ENCODE measurements around the gene ZNF496. TPM values are rescaled to one million over a fixed set of nuclear protein-coding genes. Genes with fewer than 3 reads are reported as not detected.

ZNF496 gene
- total and polyA plus RNA-seq, 5 donors: 7.9 to 19.5 (median 17.2) TPM

DNA sequence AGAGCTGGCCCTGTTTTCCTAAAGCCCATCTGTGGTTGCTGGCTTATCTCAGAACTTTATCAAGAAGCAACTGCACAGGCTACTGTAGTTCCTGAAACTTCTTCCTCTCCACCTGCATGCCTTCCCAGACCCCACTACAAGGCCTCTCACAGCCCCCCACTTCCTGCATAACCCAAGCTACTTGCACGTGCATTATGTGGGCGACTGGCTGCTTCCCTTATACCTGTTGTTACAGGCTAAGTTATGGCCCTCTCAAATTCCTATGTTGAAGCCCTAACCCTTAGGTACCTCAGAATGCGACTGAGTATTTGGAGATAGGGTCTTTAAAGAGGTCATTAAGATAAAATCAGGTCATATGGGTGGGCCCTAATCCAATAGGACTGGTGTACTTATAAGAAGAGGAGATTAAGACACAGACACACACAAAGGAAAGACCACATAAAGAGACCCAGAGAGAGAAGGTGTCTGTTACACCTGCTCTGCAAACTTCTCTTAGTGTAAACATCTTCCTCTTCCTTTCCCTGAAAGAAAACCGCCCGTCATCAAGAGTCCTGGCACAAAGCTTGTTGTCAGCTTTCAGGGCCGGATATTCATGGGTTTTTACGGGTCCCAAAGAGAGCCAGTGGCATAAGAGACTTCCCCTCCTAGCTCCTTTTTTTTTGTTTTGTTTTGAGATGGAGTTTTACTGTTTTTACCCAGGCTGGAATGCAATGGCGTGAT, 5.1 kb downstream of the ZNF496 start:
- H3K4me3 ChIP-seq (ENCODE audit: low read length): no peak overlapping the region
- no peaks in the 10 kb centered on the region for H3K27me3 ChIP-seq (ENCODE audit: control insufficient read depth, insufficient read depth)
- no peak for ATAC-seq
- H3K9me3 ChIP-seq (ENCODE audit: control insufficient read depth, low read length): no peaks in the 10 kb centered on the region
- DNase-seq: no peak
- 77% methylated on average over 8 of the region's 8 CpGs for WGBS
- no peak overlapping the region for H3K27ac ChIP-seq (ENCODE audit: low read length)
- intact Hi-C loops (cut with DNase I): no loop called here
- H3K4me1 ChIP-seq (ENCODE audit: control insufficient read depth, insufficient read depth, low read length): peaks cover 4% of the 10 kb centered on the region

DNA sequence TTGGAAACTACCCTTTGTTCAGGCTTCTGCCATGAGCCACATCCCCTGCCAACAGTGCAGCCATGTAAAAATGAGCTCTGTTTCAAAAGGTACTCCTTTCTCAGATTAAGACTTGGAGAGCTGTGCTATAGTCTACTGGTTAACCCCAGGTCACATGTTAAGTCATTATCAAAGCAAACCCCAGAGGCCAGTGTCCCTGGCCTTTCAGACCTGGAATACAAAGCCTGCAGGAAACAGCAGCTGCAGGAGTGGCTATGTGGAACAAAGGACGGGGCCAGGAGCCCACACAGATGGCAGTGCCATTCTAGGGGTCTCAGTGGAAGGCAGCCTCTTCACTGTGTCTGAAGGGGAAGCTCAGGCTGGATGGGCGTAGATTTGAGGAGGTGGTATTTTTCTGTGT, 6.7 kb downstream of the ZNF496 start:
- no peak overlapping the region for H3K4me3 ChIP-seq (ENCODE audit: low read length)
- DNase-seq (no peak), ATAC-seq (peak in 1 of 2 donors; percentile 8)
- H3K27ac ChIP-seq (ENCODE audit: low read length): no peak overlapping the region
- WGBS: 83% methylated on average over 2 of the region's 2 CpGs
- no peaks in the 10 kb centered on the region for H3K4me1 ChIP-seq (ENCODE audit: control insufficient read depth, insufficient read depth, low read length)
- H3K27me3 ChIP-seq (ENCODE audit: control insufficient read depth, insufficient read depth): no peaks in the 10 kb centered on the region
- no peaks in the 10 kb centered on the region for H3K9me3 ChIP-seq (ENCODE audit: control insufficient read depth, low read length)
- intact Hi-C loops (cut with DNase I): no loop called here

DNA sequence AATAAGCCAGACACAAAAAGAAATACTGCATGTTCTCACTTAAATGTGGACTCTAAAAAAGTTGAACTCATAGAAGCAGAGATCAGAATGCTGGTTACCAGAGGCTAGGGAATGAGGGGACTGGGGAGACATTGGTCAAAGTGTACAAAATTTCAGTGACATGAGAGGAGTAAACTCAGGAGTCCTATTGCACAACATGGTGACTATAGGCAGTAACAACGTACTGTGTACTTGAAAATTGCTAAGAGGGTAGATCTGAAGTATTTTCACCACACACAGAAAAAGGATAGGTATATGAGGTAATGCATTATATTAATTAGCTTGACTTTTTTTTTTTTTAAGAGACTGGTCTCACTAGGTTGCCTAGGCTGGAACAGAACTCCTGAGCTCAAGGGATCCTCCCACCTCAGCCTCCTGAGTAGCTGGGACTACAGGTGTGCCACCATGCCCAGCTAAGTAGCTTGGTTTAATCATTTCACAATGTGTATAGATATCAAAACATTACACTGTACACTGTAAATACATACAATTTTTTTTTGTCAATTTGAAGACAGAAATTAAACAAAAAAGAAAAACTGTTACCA, 7.4 kb downstream of the ZNF496 start:
- Histone ChIP-seq H3K27me3 (ENCODE audit: control insufficient read depth, insufficient read depth) (no peaks in the 10 kb centered on the region), H3K4me3 (ENCODE audit: low read length) (no peak overlapping the region), H3K27ac (ENCODE audit: low read length) (no peak overlapping the region), H3K9me3 (ENCODE audit: control insufficient read depth, low read length) (no peaks in the 10 kb centered on the region), H3K4me1 (ENCODE audit: control insufficient read depth, insufficient read depth, low read length) (no peaks in the 10 kb centered on the region)
- DNase-seq (no peak), ATAC-seq (no peak)
- WGBS: 85% methylated on average over 1 of the region's 1 CpG
- intact Hi-C loops (cut with DNase I): no loop called here

DNA sequence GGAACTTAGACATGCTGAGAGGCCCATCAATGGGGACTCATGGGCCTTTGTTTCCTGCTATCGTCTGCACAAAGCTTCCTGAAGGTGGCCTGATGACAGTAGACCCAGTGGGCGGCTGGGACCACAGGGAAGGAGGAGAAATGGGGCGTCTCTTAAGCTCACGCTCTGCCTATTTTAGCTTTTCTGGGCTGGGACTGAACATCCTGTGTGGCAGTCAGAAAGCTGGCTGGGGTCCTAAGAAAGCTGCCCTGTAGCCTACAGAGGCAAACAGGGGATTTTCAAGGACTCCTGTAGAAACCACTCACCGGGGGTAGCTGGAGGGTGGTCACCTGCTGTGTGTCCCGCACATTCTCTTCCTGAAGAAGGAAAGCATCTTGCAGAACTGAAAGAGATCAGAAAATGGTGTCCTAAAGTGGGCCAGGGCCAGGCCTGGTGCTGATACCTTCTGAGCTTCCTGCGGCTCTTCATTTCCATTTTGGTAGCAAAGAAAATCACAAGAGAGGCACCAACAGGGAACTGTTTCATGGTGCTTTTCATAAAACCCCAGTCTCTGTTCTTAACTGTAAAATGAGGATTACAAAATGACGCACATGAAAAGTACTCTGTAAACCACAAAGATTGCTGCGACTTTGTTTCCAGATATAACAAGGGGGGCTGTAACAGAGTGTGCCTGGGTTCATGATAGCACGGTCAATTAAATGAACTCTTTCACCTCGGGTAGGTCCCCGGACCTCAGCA, 8.6 kb downstream of the ZNF496 start:
- H3K4me3 ChIP-seq (ENCODE audit: low read length): no peak overlapping the region
- no peaks in the 10 kb centered on the region for H3K27me3 ChIP-seq (ENCODE audit: control insufficient read depth, insufficient read depth)
- intact Hi-C loops (cut with DNase I): no loop called here
- no peaks in the 10 kb centered on the region for H3K4me1 ChIP-seq (ENCODE audit: control insufficient read depth, insufficient read depth, low read length)
- DNase-seq (no peak), ATAC-seq (peak in 1 of 2 donors; percentile 70)
- H3K9me3 ChIP-seq (ENCODE audit: control insufficient read depth, low read length): no peaks in the 10 kb centered on the region
- WGBS: 76% methylated on average over 12 of the region's 12 CpGs
- H3K27ac ChIP-seq (ENCODE audit: low read length): no peak overlapping the region

DNA sequence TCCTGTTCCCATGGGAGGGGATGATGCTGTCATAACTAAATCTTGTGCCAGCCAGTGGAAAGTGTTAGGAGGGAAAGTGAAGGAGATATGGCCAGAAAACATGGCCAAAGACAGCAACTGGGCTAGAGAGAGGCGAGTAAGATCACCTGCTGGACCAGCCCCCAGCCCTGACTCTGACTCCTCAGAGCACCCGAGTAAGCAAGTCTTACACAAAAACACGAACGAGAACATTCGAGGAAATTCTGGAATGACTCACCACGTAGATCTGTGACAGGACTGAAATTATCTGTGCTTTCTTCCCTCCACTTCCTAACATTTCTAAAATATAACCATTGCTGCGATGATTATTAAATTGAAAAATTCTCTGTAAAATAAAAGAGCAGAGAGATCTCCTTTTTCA, 9.2 kb downstream of the ZNF496 start:
- intact Hi-C loops (cut with DNase I): no loop called here
- H3K27me3 ChIP-seq (ENCODE audit: control insufficient read depth, insufficient read depth): no peaks in the 10 kb centered on the region
- no peaks in the 10 kb centered on the region for H3K4me1 ChIP-seq (ENCODE audit: control insufficient read depth, insufficient read depth, low read length)
- no peak for DNase-seq
- H3K27ac ChIP-seq (ENCODE audit: low read length): no peak overlapping the region
- ATAC-seq: peak in 1 of 2 donors; percentile 43
- no peak overlapping the region for H3K4me3 ChIP-seq (ENCODE audit: low read length)
- H3K9me3 ChIP-seq (ENCODE audit: control insufficient read depth, low read length): no peaks in the 10 kb centered on the region
- 71% methylated on average over 7 of the region's 7 CpGs for WGBS

DNA sequence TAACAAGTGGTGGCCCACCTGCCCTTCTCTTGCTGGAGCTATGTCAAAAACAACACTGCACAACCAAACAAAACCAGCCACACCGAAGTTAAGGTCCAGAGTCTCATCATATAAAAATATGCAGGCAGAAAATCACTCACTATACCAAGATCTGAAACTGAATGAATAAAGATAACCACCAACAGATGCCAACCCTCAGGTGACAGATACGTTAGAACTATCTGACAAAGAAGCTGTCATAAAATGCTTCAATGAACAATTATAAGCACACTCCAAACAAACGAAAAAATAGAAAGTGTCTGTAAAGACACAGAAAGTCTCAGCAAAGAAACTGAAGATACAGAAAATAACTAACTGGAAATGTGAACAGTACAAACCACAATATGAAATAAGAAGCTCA, 14.0 kb downstream of the ZNF496 start:
- DNase-seq (no peak), ATAC-seq (no peak)
- no peak overlapping the region for H3K27ac ChIP-seq (ENCODE audit: low read length)
- no peaks in the 10 kb centered on the region for H3K4me1 ChIP-seq (ENCODE audit: control insufficient read depth, insufficient read depth, low read length)
- no peak overlapping the region for H3K4me3 ChIP-seq (ENCODE audit: low read length)
- 85% methylated on average over 3 of the region's 3 CpGs for WGBS
- no peaks in the 10 kb centered on the region for H3K9me3 ChIP-seq (ENCODE audit: control insufficient read depth, low read length)
- intact Hi-C loops (cut with DNase I): no loop called here
- H3K27me3 ChIP-seq (ENCODE audit: control insufficient read depth, insufficient read depth): no peaks in the 10 kb centered on the region

DNA sequence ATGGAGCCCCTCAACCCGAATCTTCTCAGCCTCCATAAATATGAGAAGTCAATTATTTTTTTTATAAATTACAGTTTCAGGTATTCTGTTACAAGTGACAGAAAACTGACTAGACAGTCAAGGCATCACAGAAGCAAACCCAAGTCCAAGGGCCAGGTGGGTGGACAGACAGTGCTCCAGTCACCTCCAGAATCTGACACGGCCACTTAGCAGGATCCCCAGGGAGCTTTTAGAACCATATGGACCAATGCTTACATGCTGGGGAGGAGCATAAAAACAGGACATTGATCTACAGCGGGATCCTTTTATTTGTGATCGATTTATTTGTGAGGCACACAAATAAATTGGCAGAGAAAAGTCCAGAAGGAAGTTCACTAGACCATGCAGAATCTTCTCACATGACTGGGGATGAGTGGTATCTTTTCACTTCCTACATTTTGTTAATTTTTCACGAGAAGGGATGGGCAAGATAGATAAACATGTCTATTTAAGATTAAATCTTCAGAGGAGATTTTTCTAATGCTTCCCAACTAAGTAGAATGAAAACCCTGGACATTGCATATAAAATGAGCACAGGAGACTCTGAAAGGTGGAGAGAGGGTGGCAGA, 15.0 kb downstream of the ZNF496 start:
- no peak overlapping the region for H3K27ac ChIP-seq (ENCODE audit: low read length)
- H3K27me3 ChIP-seq (ENCODE audit: control insufficient read depth, insufficient read depth): no peaks in the 10 kb centered on the region
- DNase-seq: no peak
- H3K4me3 ChIP-seq (ENCODE audit: low read length): no peak overlapping the region
- intact Hi-C loops (cut with DNase I): no loop called here
- no peak for ATAC-seq
- 87% methylated on average over 5 of the region's 5 CpGs for WGBS
- no peaks in the 10 kb centered on the region for H3K9me3 ChIP-seq (ENCODE audit: control insufficient read depth, low read length)
- H3K4me1 ChIP-seq (ENCODE audit: control insufficient read depth, insufficient read depth, low read length): no peaks in the 10 kb centered on the region

DNA sequence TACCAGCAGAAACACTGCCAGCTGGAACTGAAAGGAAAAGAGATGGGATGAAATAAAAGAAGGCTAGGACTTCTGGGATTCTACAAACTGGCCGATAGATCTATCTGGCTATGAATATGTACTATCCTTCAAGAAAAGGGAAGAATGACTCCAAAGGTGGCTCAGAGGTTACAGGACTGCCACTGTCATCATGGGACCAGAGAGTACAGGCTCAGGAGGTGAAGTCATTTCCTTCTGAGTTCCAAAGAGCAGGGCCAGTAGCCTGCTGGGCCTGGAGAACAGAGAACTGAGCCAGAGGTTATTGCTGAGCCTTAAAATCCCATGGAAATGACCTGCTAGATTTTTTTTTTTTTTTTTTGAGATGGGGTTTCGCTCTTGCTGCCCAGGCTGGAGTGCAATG, 27.6 kb downstream of the ZNF496 start:
- DNase-seq (no peak), ATAC-seq (no peak)
- intact Hi-C loops (cut with DNase I): no loop called here

DNA sequence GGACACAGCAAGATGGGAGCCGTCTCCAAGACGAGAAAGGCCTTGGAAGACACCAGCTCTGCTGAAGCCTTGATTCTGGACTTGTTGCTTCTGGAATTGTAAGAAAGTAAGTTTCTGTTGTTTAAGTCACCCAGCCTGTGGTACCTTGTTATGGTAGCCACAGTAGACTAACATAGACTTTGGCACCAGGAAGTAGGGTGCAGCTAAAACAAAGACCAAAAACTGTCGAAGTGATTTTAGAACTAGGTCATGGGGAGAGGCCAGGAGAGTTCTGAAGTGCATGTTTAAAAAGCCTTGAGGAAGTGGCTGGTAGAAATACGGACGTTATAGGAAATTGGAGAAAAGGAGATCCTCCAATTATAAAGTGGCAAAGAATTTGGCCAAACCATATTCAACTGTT, 28.5 kb downstream of the ZNF496 start:
- no peaks in the 10 kb centered on the region for H3K27me3 ChIP-seq (ENCODE audit: control insufficient read depth, insufficient read depth)
- H3K4me1 ChIP-seq (ENCODE audit: control insufficient read depth, insufficient read depth, low read length): no peaks in the 10 kb centered on the region
- no peaks in the 10 kb centered on the region for H3K9me3 ChIP-seq (ENCODE audit: control insufficient read depth, low read length)
- H3K4me3 ChIP-seq (ENCODE audit: low read length): no peak overlapping the region
- no peak overlapping the region for H3K27ac ChIP-seq (ENCODE audit: low read length)
- no peak for DNase-seq
- no peak for ATAC-seq
- 95% methylated on average over 5 of the region's 5 CpGs for WGBS
- intact Hi-C loops (cut with DNase I): no loop called here

More for the DNA sequence above, 27.6 kb downstream of the ZNF496 start:
- H3K4me1 ChIP-seq (ENCODE audit: control insufficient read depth, insufficient read depth, low read length): no peaks in the 10 kb centered on the region
- no peak overlapping the region for H3K4me3 ChIP-seq (ENCODE audit: low read length)
- H3K9me3 ChIP-seq (ENCODE audit: control insufficient read depth, low read length): no peaks in the 10 kb centered on the region
- H3K27ac ChIP-seq (ENCODE audit: low read length): no peak overlapping the region
- 80% methylated on average over 2 of the region's 2 CpGs for WGBS
- no peaks in the 10 kb centered on the region for H3K27me3 ChIP-seq (ENCODE audit: control insufficient read depth, insufficient read depth)

DNA sequence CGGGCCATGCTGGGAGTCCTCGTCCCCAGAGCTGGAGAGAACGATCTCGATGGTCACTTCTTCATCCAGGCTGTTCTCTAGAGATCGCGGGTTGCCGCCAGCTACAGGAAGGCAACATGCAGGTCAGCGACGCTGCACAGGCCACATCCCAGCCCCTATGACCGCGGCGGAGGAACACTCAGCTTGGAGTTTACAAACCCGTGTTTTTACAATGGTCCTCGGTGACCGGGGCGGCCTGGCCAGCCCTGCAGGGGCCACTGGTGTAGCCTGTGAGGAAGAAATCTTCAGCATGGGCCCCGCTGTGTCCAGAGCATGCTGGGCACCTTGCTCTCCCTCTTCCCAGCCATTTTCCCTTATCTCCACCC, 30.5 kb downstream of the ZNF496 start:
- no peaks in the 10 kb centered on the region for H3K27me3 ChIP-seq (ENCODE audit: control insufficient read depth, insufficient read depth)
- intact Hi-C loops (cut with DNase I): no loop called here
- H3K9me3 ChIP-seq (ENCODE audit: control insufficient read depth, low read length): no peaks in the 10 kb centered on the region
- no peak overlapping the region for H3K4me3 ChIP-seq (ENCODE audit: low read length)
- 96% methylated on average over 17 of the region's 17 CpGs for WGBS
- DNase-seq (no peak), ATAC-seq (no peak)
- no peaks in the 10 kb centered on the region for H3K4me1 ChIP-seq (ENCODE audit: control insufficient read depth, insufficient read depth, low read length)
- no peak overlapping the region for H3K27ac ChIP-seq (ENCODE audit: low read length)

DNA sequence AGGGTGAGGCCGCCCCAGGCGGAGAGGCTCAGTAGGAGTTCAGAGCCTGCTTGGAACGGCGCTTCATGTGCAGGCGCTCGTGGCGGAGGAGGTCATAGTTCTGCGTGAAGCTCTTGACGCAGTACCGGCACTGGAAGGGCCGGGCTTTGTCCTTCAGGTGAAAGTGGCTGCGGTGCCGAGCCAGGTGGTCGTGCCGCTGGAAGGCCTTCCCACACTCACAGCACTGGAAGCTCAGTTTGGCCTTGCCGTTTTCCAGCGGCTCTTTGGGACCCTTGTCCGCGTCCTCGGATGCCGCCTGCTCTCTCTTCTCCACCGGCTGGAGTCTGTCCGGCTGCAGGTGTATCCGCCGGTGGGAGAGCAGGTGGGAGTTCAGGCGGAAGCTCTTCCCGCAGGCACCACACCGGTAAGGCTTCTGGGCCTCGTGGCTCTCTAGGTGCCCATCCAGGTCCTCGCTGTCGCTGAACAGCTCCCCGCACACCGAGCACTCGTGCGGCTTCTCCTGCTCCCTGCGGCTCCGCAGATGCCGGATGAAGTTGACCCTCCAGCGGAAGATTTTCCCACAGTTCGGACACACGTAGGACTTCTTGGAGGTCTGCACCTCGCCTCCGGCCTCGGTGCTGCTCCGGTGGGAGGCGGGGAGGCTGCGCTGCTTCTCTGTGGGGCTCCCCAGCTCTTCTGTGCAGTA, 31.0 kb downstream of the ZNF496 start:
- WGBS: 98% methylated on average over 47 of the region's 47 CpGs
- DNase-seq: no peak
- ATAC-seq: no peak
- no peak overlapping the region for H3K4me3 ChIP-seq (ENCODE audit: low read length)
- no peaks in the 10 kb centered on the region for H3K9me3 ChIP-seq (ENCODE audit: control insufficient read depth, low read length)
- intact Hi-C loops (cut with DNase I): no loop called here
- H3K27me3 ChIP-seq (ENCODE audit: control insufficient read depth, insufficient read depth): no peaks in the 10 kb centered on the region
- no peaks in the 10 kb centered on the region for H3K4me1 ChIP-seq (ENCODE audit: control insufficient read depth, insufficient read depth, low read length)
- H3K27ac ChIP-seq (ENCODE audit: low read length): no peak overlapping the region

Data from right cardiac atrium (tissue), 5 donors.